Thoracic aorta (tissue), 2 donors: ENCODE data around the gene FXYD7. TPM values are rescaled to one million over a fixed set of nuclear protein-coding genes. Genes with fewer than 3 reads are reported as not detected.

Experiments
- ATAC-seq: fragments of 150-250 bp; one replicate; pipeline ENCODE4 v1.8.0; 2017; ENCODE audit warnings: low read depth; ENCODE audit not compliant: insufficient number of reproducible peaks, low FRiP score
- DNase-seq: peaks from one replicate; pipeline ENCODE4 v3.0.0-alpha.2; 2020; ENCODE audit warnings: low spot score
- H3K27ac ChIP-seq, 2 donors: fragments of 200-600 bp; sonication (generic); 1 replicate in 1 of 2; 2 replicates in 1 of 2; pipeline ENCODE4 v1.5.1; 2016; ENCODE audit warnings: mild to moderate bottlenecking in 2 of 2, moderate library complexity in 2 of 2
- H3K27me3 ChIP-seq: fragments of 200-600 bp; sonication (generic); replicated peaks from 2 replicates; pipeline ENCODE4 v1.6.0; 2016; ENCODE audit warnings: mild to moderate bottlenecking; ENCODE audit not compliant: insufficient read depth
- H3K36me3 ChIP-seq: fragments of 200-600 bp; sonication (generic); one replicate; pipeline ENCODE4 v1.5.1; 2016
- H3K4me1 ChIP-seq, 2 donors: fragments of 200-600 bp; sonication (generic); 1 replicate in 1 of 2; 2 replicates in 1 of 2; pipeline versions ENCODE4 v1.5.1 to v1.6.0; 2016; ENCODE audit warnings: low read depth in 2 of 2, mild to moderate bottlenecking in 1 of 2; ENCODE audit not compliant: control insufficient read depth in 1 of 2
- H3K4me3 ChIP-seq: fragments of 200-600 bp; sonication (generic); 2 replicates; pipeline ENCODE4 v1.5.1; 2016; ENCODE audit warnings: mild to moderate bottlenecking
- H3K9me3 ChIP-seq: fragments of 200-600 bp; sonication (generic); 2 replicates; pipeline ENCODE4 v1.5.1; 2016
- total RNA-seq, 2 donors: library from RNA; depleted of rRNA; stranded (reverse); fragments of >200 nt; gene quantifications; one replicate each; pipeline versions ENCODE4 v1.1.0 to v1.2.3, GENCODE V29; 2016
- TF ChIP-seq, protein P1 (sequence below): fragments of 200-600 bp; sonication (generic); IDR thresholded peaks from one replicate; pipeline ENCODE4 v1.5.1; 2019; ENCODE audit warnings: antibody characterized with exemption

FXYD7 gene
- total RNA-seq, 2 donors from 2014 or later, result not detected

DNA sequence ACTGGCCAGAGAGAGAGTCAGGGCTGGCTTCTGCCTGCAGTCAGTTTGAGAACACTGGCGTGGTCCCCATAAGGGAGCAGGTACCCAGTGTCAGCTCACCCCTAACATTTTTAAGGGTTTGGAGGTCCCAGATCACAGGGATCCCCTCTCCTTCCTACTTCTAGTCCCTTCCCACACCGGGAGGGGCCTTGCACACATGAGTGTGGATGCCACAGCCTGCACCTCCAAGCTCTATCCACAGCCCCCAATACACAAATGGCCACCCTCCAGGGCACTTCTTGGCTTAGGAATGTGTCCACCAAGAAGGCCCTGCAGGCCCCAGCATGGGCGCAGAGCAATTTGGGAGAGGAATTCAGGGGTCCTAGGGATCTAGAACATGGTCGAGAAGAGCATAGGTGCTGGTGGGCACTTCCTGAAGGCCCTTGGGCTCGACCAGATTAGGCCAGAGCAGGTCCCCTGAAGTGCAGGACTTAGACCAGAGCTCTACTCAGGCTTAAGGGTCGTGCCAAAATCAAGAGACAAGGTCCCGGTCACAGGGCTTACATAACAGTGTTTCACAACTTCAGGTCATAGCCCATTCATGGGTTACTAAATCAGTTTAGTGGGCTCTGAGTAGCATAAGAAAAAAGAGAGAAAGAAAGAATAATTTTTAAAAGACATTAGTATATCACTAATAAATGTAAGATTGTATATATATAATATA lies 27.5 kb downstream of the FXYD7 start:
- ATAC-seq (no peak), DNase-seq (no peak)
- Histone ChIP-seq H3K4me3 (no peak overlapping the region), H3K27me3 (no peaks in the 10 kb centered on the region), H3K36me3 (peaks cover 13% of the 10 kb centered on the region), H3K27ac (no peak overlapping the region), H3K4me1 (no peaks in the 10 kb centered on the region), H3K9me3 (peaks cover 9% of the 10 kb centered on the region)
- TF ChIP-seq, protein P1, sequence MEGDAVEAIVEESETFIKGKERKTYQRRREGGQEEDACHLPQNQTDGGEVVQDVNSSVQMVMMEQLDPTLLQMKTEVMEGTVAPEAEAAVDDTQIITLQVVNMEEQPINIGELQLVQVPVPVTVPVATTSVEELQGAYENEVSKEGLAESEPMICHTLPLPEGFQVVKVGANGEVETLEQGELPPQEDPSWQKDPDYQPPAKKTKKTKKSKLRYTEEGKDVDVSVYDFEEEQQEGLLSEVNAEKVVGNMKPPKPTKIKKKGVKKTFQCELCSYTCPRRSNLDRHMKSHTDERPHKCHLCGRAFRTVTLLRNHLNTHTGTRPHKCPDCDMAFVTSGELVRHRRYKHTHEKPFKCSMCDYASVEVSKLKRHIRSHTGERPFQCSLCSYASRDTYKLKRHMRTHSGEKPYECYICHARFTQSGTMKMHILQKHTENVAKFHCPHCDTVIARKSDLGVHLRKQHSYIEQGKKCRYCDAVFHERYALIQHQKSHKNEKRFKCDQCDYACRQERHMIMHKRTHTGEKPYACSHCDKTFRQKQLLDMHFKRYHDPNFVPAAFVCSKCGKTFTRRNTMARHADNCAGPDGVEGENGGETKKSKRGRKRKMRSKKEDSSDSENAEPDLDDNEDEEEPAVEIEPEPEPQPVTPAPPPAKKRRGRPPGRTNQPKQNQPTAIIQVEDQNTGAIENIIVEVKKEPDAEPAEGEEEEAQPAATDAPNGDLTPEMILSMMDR, result no peak

DNA sequence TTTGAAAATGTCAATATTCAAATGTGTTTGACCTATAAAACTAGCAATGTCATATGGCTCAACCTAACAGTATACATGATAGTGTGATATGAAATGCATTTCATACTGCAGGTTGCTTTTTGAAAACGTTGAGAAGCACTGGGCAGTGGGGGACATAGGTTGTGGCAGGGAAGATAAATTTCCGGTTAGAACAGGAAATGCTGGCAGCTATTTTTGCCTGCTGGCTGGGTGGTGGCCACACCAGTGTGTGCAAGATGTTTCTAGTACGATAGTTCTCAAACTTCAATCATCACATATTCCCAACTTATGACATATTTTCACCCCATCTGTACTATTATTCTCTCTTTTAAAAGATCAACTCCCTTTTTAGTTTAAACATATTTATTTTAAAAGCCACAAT lies 28.7 kb downstream of the FXYD7 start:
- ATAC-seq, result no peak
- TF ChIP-seq, protein P1, result no peak
- Histone ChIP-seq H3K27me3 (no peaks in the 10 kb centered on the region), H3K9me3 (no peaks in the 10 kb centered on the region), H3K4me3 (no peak overlapping the region), H3K4me1 (no peaks in the 10 kb centered on the region), H3K36me3 (peaks cover 4% of the 10 kb centered on the region), H3K27ac (no peak overlapping the region)
- no peak for DNase-seq

DNA sequence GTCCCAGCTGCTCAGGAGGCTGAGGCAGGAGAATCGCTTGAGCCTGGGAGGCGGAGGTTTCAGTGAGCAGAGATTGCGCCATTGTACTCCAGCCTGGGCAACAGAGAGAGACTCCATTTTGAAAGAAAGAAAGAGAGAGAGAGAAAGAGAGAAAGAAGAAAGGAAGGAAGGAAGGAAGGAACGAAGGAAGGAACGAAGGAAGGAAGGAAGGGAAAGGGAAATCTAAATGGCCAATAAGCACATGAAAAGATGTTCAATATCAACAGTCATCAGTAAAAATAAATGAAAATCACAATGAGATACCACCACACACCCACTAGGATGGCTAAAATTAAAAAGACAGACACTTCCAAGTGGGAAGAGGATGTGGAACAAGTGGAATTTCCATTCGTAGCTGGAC lies 31.2 kb downstream of the FXYD7 start:
- Histone ChIP-seq H3K4me1 (no peaks in the 10 kb centered on the region), H3K27ac (no peak overlapping the region), H3K36me3 (peaks cover 1% of the 10 kb centered on the region), H3K4me3 (no peak overlapping the region), H3K27me3 (no peaks in the 10 kb centered on the region), H3K9me3 (no peaks in the 10 kb centered on the region)
- ATAC-seq (no peak), DNase-seq (no peak)
- TF ChIP-seq, protein P1, result no peak

DNA sequence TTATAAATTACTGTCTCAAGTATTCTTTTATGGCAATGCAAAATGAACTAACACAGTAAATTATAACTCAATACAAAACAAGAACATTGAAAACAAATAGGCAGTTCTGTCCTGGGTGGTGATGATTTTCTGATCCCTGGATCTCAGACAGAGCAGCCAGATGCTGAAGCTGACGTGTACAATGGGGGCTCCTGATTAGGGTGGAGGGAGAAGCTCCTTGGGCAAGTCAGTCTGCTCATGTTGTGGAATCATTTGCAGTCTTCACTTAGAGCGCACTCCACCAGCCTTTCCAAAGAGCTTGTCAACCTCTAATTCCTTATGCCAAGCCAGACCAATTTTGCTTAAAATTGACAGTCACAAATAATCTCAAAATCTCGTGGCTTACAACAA lies 33.1 kb downstream of the FXYD7 start:
- H3K36me3 ChIP-seq, result no peaks in the 10 kb centered on the region
- ATAC-seq, result no peak
- H3K4me3 ChIP-seq, result no peak overlapping the region
- no peak overlapping the region for H3K27ac ChIP-seq
- no peak for DNase-seq
- H3K9me3 ChIP-seq, result no peaks in the 10 kb centered on the region
- H3K27me3 ChIP-seq, result no peaks in the 10 kb centered on the region
- H3K4me1 ChIP-seq, result no peaks in the 10 kb centered on the region
- TF ChIP-seq, protein P1, result no peak

DNA sequence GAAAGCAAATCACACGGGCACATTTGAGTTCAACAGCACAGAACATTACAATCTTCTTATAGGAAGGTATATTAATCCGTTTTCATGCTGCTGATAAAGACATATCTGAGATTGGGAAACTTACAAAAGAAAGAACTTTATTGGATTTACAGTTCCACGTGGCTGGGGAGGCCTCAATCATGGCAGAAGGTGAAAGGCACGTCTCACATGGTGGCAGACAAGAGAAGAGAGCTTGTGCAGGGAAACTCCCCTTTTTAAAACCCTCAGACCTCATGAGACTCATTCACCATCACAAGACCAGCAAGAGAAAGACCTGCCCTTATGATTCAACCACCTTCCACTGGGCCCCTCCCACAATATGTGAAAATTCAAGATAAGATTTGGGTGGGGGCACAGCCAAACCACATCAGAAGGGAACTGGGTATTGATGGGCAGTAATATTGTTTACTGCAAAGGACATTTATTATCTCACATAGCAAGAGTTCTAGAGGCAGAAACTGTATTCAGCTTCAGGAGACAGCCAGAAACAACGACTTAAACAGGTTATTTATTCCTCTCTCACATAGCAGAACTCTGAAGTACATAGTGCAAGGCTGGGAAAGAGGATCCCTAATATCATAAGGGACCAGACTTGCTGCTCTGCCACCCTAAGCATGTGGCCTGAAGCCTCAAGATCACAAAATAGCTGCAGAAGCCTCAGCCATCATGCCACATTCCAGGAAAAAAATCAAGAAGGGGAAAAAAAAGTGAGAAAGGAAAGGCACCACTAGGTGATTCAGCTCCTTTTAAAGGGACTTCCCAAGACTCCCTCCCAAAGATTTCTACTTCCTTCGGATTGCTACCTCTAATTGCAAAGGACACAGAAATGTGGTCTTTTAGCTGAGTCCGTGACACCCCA lies 34.6 kb downstream of the FXYD7 start:
- TF ChIP-seq, protein P1, result no peak
- Histone ChIP-seq H3K27ac (no peak overlapping the region), H3K4me1 (no peaks in the 10 kb centered on the region), H3K27me3 (no peaks in the 10 kb centered on the region), H3K9me3 (no peaks in the 10 kb centered on the region), H3K36me3 (no peaks in the 10 kb centered on the region), H3K4me3 (no peak overlapping the region)
- ATAC-seq (no peak), DNase-seq (no peak)
